ENCODE results near the gene PDGFRB.

PDGFRB gene

DNA sequence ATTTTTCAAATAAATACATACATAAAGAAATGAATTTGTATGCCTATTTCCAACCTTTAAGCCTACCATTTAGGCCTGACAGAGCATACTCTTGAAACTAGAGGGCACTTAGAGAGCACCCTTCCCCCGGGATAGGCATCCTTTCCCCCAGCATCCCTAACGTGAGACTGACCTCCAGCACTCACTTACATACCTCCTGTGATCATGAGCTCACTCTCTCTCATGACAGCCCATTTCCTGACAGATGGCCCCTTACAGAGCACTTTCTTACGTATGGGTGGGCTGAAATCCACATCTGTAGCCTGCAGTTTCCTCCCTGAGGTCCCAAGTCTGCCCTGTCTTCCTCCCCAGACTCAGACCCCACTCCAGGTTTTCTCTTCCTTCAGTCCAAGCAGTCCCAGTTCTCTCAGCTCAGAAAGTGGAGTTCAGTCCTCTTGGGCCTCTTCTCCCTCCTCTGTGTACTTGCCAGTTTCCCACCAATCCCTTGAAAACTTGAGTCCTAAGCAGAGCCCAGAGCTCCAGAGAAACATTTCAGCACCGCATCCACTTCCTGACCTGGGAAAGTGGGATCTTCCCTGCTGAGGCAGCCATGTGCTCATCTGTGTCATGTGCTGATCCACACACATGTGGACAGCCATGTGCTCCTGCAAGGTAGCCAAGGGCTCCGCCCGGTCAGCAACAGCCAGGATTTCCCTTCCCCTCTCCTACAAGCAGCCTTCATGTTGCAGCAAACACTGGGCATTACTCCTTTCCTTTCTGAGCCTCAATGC, 8.8 kb upstream of the PDGFRB start:
- no peak for DNase-seq (ENCODE audit: low read depth in 2 of 3, low spot score in 1 of 3)

GRCh38 chr5:150163547-150164059, 8.0 kb upstream of the PDGFRB start:
- DNase-seq (ENCODE audit: low read depth in 2 of 3, low spot score in 1 of 3): no peak

GRCh38 chr5:150163035-150163434, 7.4 kb upstream of the PDGFRB start:
- DNase-seq (ENCODE audit: low read depth in 2 of 3, low spot score in 1 of 3): no peak

GRCh38 chr5:150162142-150162513, 6.5 kb upstream of the PDGFRB start:
- no peak for DNase-seq (ENCODE audit: low read depth in 2 of 3, low spot score in 1 of 3)

- DNase-seq (ENCODE audit: low read depth in 2 of 3, low spot score in 1 of 3): peak; percentile 57 to 84 (median 67)
Measured at GRCh38 chr5:150161242-150162141, 5.8 kb upstream of the PDGFRB start.

GRCh38 chr5:150160448-150161081, 4.9 kb upstream of the PDGFRB start:
- no peak for DNase-seq (ENCODE audit: low read depth in 2 of 3, low spot score in 1 of 3)

DNA sequence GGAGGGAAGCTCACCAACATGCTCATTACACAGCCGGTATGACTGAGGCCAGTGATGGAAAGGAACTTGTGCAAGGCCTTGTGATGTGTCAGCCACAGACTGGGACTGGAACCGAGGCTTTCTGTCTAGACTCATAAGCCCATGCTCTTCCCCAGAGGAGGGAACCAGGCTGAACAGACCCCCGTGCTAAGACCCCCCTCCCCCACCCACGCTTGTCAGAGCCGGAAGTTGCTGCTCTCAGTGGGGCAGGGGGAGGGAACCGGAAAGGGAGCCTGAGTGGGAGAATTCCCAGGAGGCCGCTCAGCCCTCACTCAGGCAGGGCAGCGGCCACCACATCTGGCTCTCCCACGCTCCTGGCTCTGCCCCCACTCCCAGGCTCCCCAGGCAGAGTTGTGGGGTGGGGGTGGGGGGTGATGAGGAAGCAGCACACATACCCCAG, 4.1 kb upstream of the PDGFRB start:
- DNase-seq (ENCODE audit: low read depth in 2 of 3, low spot score in 1 of 3): no peak

DNA sequence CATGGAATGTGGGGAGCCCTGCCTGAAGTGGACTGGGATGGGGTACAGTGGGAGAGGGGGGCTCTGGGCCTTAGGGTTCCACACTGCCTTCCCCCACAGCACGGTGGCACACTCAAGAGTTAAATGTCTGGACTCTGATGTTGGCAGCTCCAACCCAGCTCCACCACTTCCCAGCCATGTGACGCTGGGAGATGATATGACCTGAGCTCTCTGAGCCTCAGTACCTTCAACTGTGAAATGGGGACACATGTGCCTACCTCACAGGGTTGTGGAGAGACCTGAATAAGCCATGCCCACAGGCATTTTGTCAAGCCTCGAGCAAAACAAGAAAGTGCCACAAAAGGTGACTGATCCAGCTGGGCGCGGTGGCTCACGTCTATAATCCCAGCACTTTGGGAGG, 3.4 kb upstream of the PDGFRB start:
- no peak for DNase-seq (ENCODE audit: low read depth in 2 of 3, low spot score in 1 of 3)

GRCh38 chr5:150158170-150158949, 2.7 kb upstream of the PDGFRB start:
- DNase-seq (ENCODE audit: low read depth in 2 of 3, low spot score in 1 of 3): no peak

DNA sequence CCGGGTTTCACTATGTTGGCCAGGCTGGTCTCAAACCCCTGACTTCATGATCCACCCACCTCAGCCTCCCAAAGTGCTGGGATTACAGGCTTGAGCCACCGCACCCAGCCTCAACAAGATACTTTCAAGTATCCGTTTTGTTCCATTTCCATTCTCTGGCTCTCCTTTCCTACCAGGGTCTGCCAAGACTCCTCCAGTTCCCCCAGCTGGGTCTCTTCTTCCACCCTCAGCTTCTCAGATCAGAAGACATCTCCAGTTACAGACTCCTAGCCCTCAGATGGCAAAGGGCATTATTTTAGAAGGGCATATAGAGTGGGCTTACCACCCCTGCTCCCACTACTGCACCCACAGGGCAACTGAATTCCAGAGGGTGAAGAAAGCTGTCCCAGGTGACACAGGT, 1.5 kb upstream of the PDGFRB start:
- DNase-seq (ENCODE audit: low read depth in 2 of 3, low spot score in 1 of 3): no peak

GRCh38 chr5:150156540-150156939, 895 bp upstream of the PDGFRB start:
- DNase-seq (ENCODE audit: low read depth in 2 of 3, low spot score in 1 of 3): no peak

- no peak for DNase-seq (ENCODE audit: low read depth in 2 of 3, low spot score in 1 of 3)
Measured at GRCh38 chr5:150156027-150156368, 353 bp upstream of the PDGFRB start.

- DNase-seq (ENCODE audit: low read depth in 2 of 3, low spot score in 1 of 3): no peak
Measured at GRCh38 chr5:150154618-150155128, 972 bp downstream of the PDGFRB start.

- no peak for DNase-seq (ENCODE audit: low read depth in 2 of 3, low spot score in 1 of 3)
Measured at GRCh38 chr5:150153957-150154617, 1.6 kb downstream of the PDGFRB start.

DNA sequence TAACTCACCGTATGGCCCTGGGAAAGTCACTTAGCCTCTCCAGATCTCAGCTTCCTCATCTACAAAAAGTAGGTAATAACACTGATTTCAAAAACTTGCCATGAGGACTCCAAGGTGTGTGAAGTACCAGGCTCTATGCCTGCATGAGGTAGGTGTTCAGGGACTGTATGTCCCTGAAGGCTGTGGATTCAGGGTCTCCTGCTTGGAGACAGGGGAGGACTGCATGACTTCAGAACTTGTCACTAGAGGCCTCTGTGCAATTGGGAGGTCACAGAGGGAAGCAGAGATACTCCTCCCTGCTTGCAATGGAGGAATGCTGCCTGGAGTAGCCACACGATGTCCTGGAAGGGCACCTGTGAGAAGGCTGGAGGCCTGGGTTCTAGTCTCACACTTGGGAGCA, 2.2 kb downstream of the PDGFRB start:
- DNase-seq (ENCODE audit: low read depth in 2 of 3, low spot score in 1 of 3): no peak

- DNase-seq (ENCODE audit: low read depth in 2 of 3, low spot score in 1 of 3): no peak
Measured at GRCh38 chr5:150152636-150153462, 2.8 kb downstream of the PDGFRB start.

DNA sequence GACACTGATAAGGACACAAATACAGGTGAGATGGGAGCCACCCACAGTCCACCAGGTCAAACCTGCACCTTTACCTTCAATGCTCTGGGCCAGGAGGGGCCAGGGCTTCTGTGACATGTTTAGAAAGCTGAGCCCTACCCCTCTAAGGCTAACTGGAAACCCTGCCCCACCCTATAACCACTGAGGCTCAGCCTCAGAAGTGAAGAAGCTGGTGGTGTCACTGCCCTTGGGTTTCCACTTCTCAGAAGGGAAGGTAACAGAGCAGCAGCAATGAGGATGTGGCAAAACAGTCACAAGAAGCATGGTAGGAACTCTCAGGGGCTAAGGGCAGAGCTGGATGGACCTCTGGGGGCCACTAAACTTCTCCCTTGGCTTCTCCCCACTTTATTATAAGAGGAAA, 6.0 kb downstream of the PDGFRB start:
- no peak for DNase-seq (ENCODE audit: low read depth in 2 of 3, low spot score in 1 of 3)

DNA sequence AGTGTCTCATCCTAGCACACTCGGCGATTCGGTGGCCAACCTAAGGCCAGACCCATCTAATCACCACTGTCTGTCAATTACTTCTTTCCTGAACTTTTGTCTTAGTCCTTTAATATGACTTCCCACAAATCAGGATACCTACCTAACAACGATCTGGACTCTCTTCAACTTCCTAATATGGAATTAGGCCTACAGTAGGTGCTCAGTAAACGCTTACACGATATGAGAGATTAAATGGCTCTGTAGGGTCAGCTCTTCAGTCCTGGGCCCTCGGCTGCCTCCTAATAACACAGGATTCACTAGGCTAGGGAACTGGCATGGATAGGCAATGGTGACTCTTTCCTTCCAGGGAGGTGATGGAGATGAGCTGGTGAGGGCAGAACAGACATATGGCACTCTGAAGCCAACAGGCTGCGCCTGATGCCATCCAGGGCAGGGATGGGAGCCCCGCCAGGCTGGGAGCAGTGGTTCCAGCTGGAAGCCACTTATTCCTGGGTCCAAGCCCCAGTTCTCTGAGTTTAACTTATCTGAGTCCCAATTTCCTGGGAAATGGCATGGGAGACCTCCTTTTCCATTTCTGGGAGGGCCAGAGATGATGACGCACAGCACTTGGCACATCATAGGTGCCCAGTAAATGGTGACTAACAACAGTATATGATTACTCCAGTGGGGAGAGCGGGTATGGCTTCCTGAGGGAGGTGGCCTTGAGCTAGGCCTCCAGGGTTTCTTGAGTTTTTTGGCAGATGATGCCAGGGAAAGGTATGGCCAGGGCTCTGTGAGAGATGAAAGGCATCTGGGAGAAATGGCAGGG, 7.3 kb downstream of the PDGFRB start:
- no peak for DNase-seq (ENCODE audit: low read depth in 2 of 3, low spot score in 1 of 3)

DNA sequence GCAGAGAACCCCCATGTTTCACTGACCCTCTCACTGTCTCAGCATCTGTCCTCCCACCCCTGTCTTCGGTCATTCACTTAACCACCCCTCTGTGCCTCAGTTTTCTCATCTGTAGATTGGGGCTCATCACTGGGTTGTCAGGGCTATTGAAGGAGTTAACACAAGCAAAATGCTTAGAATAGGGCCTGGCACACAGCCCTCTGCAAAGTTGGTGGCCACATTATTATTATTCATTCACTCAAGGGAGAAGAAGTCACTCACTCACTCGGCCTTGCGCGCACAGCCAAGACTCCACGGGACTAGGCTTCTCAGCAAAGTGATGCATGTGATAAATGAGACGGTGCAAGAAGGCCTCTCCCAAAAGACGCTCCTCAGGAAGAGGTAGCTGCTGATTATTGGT, 8.0 kb downstream of the PDGFRB start:
- DNase-seq (ENCODE audit: low read depth in 2 of 3, low spot score in 1 of 3): no peak
